Mucosa of descending colon (tissue), 3 donors: ENCODE results near the gene ZHX3. TPM values are rescaled to one million over a fixed set of nuclear protein-coding genes. Genes with fewer than 3 reads are reported as not detected.
"Not testable (repeated sequence)": the region's sequence is repeated elsewhere in the genome, so short reads cannot be mapped to it uniquely, and the experiment has no call there.

Experiments used
- ATAC-seq: fragments of 200-7000 bp; cut with Tn5 transposase; one replicate; pipeline ENCODE4 v1.9.1; 2020; ENCODE audit warnings: mild to moderate bottlenecking, moderate library complexity
- DNase-seq, 3 donors: peaks; one replicate each; pipeline ENCODE4 v3.0.0-alpha.2; 2020
- H3K36me3 ChIP-seq: fragments of 200-600 bp; one replicate; pipeline ENCODE4 v1.8.0; 2021; ENCODE audit warnings: low read depth, mild to moderate bottlenecking
- H3K4me1 ChIP-seq: fragments of 200-600 bp; one replicate; pipeline ENCODE4 v1.8.0; 2021; ENCODE audit warnings: low read depth, mild to moderate bottlenecking
- H3K4me3 ChIP-seq: fragments of 200-600 bp; one replicate; pipeline ENCODE4 v1.8.0; 2021; ENCODE audit warnings: mild to moderate bottlenecking
- H3K9me3 ChIP-seq: fragments of 200-600 bp; one replicate; pipeline ENCODE4 v1.8.0; 2021; ENCODE audit warnings: mild to moderate bottlenecking
- CTCF ChIP-seq: fragments of 200-600 bp; IDR thresholded peaks from one replicate; pipeline ENCODE4 v1.8.0; 2022; ENCODE audit warnings: antibody characterized with exemption, mild to moderate bottlenecking
- intact Hi-C, 2 donors: fragments of 100-400 bp; cut with DNase I in 1 of 2; cut with micrococcal nuclease in 1 of 2; formaldehyde crosslinking; loops; one replicate each; pipeline versions ENCODE4 v1.11.0 to v1.11.1; 2022; cut with DNase I, micrococcal nuclease
- total RNA-seq, 3 donors: library from RNA; stranded (reverse); fragmentation: NEBNext Ultra II Directional in 2 of 3; extraction: Animal tissue kit (Norgen Biotek cat#: 25700) in 2 of 3; gene quantifications; one replicate each; pipeline versions ENCODE4 v1.2.1 to v1.2.4, GENCODE V29; 2021 to 2023
- donor health status: DM: no; HTN: no; CAD: no; lungs with moderate emphysema.
- donor health status: DM: no; HTN: no; CAD: no.
- donor health status: DM: no; HTN: yes; CAD: no.

Gene ZHX3
- total RNA-seq, 3 donors from 2014 or later: 24.5 to 84.5 (median 32.8) TPM

GRCh38 chr20:41314386-41314785 is 3.1 kb downstream of the ZHX3 start:
- H3K4me1 ChIP-seq: peaks cover 15% of the 10 kb centered on the region
- H3K9me3 ChIP-seq: no peaks in the 10 kb centered on the region
- TF ChIP-seq CTCF: no peak
- H3K4me3 ChIP-seq: no peak overlapping the region
- intact Hi-C loops: no loop called here
- no peak for ATAC-seq
- H3K36me3 ChIP-seq: no peaks in the 10 kb centered on the region
- no peak for DNase-seq

GRCh38 chr20:41312009-41312408 is 5.5 kb downstream of the ZHX3 start:
- intact Hi-C loops, H3K9me3 ChIP-seq, ATAC-seq, DNase-seq, H3K36me3 ChIP-seq, H3K4me3 ChIP-seq: not testable (repeated sequence)
- peaks cover 13% of the 10 kb centered on the region for H3K4me1 ChIP-seq

- no peak overlapping the region for H3K4me3 ChIP-seq
- TF ChIP-seq CTCF: no peak
- DNase-seq (no peak), ATAC-seq (no peak)
- intact Hi-C loops: no loop called here
- peaks cover 8% of the 10 kb centered on the region for H3K4me1 ChIP-seq
- H3K36me3 ChIP-seq: no peaks in the 10 kb centered on the region
- H3K9me3 ChIP-seq: no peaks in the 10 kb centered on the region
These were observed 7.7 kb downstream of the ZHX3 start for GRCh38 chr20:41309817-41310216.

GRCh38 chr20:41308726-41309413 is 8.7 kb downstream of the ZHX3 start:
- H3K4me1 ChIP-seq: peaks cover 8% of the 10 kb centered on the region
- TF ChIP-seq CTCF: no peak
- H3K4me3 ChIP-seq: no peak overlapping the region
- no peak for DNase-seq
- intact Hi-C loops: no loop called here
- no peak for ATAC-seq
- no peaks in the 10 kb centered on the region for H3K9me3 ChIP-seq
- no peaks in the 10 kb centered on the region for H3K36me3 ChIP-seq

GRCh38 chr20:41308290-41308711 is 9.2 kb downstream of the ZHX3 start:
- no peak for DNase-seq
- Histone ChIP-seq H3K4me1 (peaks cover 8% of the 10 kb centered on the region), H3K9me3 (no peaks in the 10 kb centered on the region), H3K36me3 (no peaks in the 10 kb centered on the region), H3K4me3 (no peak overlapping the region)
- no peak for TF ChIP-seq CTCF
- peak; percentile 87 for ATAC-seq
- intact Hi-C loops: no loop called here

GRCh38 chr20:41307021-41307420 is 10.5 kb downstream of the ZHX3 start:
- intact Hi-C loops: no loop called here
- H3K4me3 ChIP-seq: no peak overlapping the region
- no peak for DNase-seq
- no peak for ATAC-seq
- H3K9me3 ChIP-seq: no peaks in the 10 kb centered on the region
- TF ChIP-seq CTCF: no peak
- H3K4me1 ChIP-seq: peaks cover 8% of the 10 kb centered on the region
- no peaks in the 10 kb centered on the region for H3K36me3 ChIP-seq
